HCT116 (cell line): Measurements from ENCODE around the gene ANGPTL1. TPM values are rescaled to one million over a fixed set of nuclear protein-coding genes. Genes with fewer than 3 reads are reported as not detected.

Experiments
- ATAC-seq: fragments of 200-7000 bp; cut with Tn5 transposase; 2 replicates; pipeline ENCODE4 v1.9.1; 2020; ENCODE audit warnings: mild to moderate bottlenecking, moderate library complexity
- BruUV-seq: library from RNA; stranded (reverse); fragments of 400-500 nt; replicated peaks from 2 replicates; lab custom pipeline; 2021; lab: Mats Ljungman, UMichigan
- CTCF ChIA-PET: fragments of 300-600 bp; sonication (Branson Sonifier 250); formaldehyde crosslinking; loops from one replicate; lab custom pipeline; 2021; ENCODE audit warnings: antibody characterized with exemption; lab: Charles Lee
- POLR2A ChIA-PET: fragments of 300-600, 350-600 bp; sonication (Branson Sonifier 250); formaldehyde crosslinking; loops from one replicate; lab custom pipeline; 2021; ENCODE audit warnings: antibody characterized with exemption; lab: Charles Lee
- RAD21 ChIA-PET, 2 experiments: fragments of 300-600 bp; sonication (Branson Sonifier 250); formaldehyde crosslinking; loops; one replicate each; lab custom pipeline; 2023; ENCODE audit warnings: low total read pairs in 2 of 2; ENCODE audit not compliant: uncharacterized antibody in 2 of 2, unreplicated experiment in 2 of 2, low non-redundant PET in 1 of 2; lab: Charles Lee
- DNase-seq: peaks from one replicate; pipeline ENCODE4 v3.0.0-alpha.2; 2010; ENCODE audit warnings: low read depth, low spot score
- H2AFZ ChIP-seq: fragments of 200-600 bp; shearing (Covaris generic), sonication (generic); 2 replicates; pipeline ENCODE4 v1.6.1; 2017; ENCODE audit warnings: low read depth, mixed run types, mixed read lengths, antibody characterized with exemption, low read length; ENCODE audit not compliant: poor library complexity, severe bottlenecking
- H3K27ac ChIP-seq: 2 replicates; pipeline ENCODE4 v1.5.1; 2012; ENCODE audit warnings: low read depth, low read length
- H3K27me3 ChIP-seq: fragments of 200-600 bp; sonication (generic); 2 replicates; pipeline ENCODE4 v1.6.1; 2016; ENCODE audit warnings: mixed run types, low read length, mixed read lengths; ENCODE audit not compliant: insufficient read depth
- H3K36me3 ChIP-seq, 2 experiments: fragments of 200-500 bp in 1 of 2; fragments of 200-600 bp in 1 of 2; sonication (Bioruptor generic) in 1 of 2; sonication (generic) in 1 of 2; 2 replicates each; pipeline versions ENCODE4 v1.5.1 to v1.6.1; 2014 to 2016; ENCODE audit warnings: low read length in 2 of 2, inconsistent platforms in 1 of 2, mixed read lengths in 1 of 2, mixed run types in 1 of 2; ENCODE audit not compliant: insufficient read depth in 2 of 2, control insufficient read depth in 1 of 2
- H3K4me1 ChIP-seq, 2 experiments: fragments of 200-600 bp in 1 of 2; sonication (generic) in 1 of 2; 2 replicates each; pipeline versions ENCODE4 v1.5.1 to v1.6.1; 2012 to 2017; ENCODE audit warnings: low read length in 2 of 2, inconsistent platforms in 1 of 2, mild to moderate bottlenecking in 1 of 2, mixed read lengths in 1 of 2, mixed run types in 1 of 2, moderate library complexity in 1 of 2; ENCODE audit not compliant: insufficient read depth in 2 of 2, control insufficient read depth in 1 of 2
- H3K4me2 ChIP-seq: fragments of 200-600 bp; sonication (generic); 2 replicates; pipeline ENCODE4 v1.6.1; 2017; ENCODE audit warnings: mixed run types, low read length, mixed read lengths
- H3K4me3 ChIP-seq, 2 experiments: fragments of 200-600 bp in 1 of 2; sonication (generic) in 1 of 2; replicated peaks in 1 of 2; 2 replicates each; pipeline ENCODE4 v1.5.1; 2011 to 2016; ENCODE audit warnings: low read length in 2 of 2, control low read depth in 1 of 2, low read depth in 1 of 2, mild to moderate bottlenecking in 1 of 2, mixed read lengths in 1 of 2, mixed run types in 1 of 2
- H3K79me2 ChIP-seq: fragments of 200-600 bp; sonication (generic); 2 replicates; pipeline ENCODE4 v1.6.1; 2017; ENCODE audit warnings: mild to moderate bottlenecking, mixed run types, low read length, moderate library complexity, mixed read lengths; ENCODE audit not compliant: insufficient read depth
- H3K9ac ChIP-seq: fragments of 200-600 bp; sonication (generic); 2 replicates; pipeline ENCODE4 v1.6.1; 2016; ENCODE audit warnings: low read length, mixed read lengths
- H3K9me2 ChIP-seq: fragments of 200-600 bp; sonication (generic), shearing (Covaris generic); 2 replicates; pipeline ENCODE4 v1.6.1; 2017; ENCODE audit warnings: mixed run types, mild to moderate bottlenecking, moderate library complexity; ENCODE audit not compliant: insufficient read depth
- H3K9me3 ChIP-seq, 2 experiments: fragments of 200-500 bp in 1 of 2; fragments of 200-600 bp in 1 of 2; sonication (Bioruptor generic) in 1 of 2; sonication (generic) in 1 of 2; 2 replicates each; pipeline ENCODE4 v1.6.1; 2014 to 2017; ENCODE audit warnings: low read length in 2 of 2, mixed read lengths in 2 of 2, inconsistent platforms in 1 of 2, low read depth in 1 of 2, mild to moderate bottlenecking in 1 of 2, mixed run types in 1 of 2, moderate library complexity in 1 of 2; ENCODE audit not compliant: control insufficient read depth in 1 of 2, insufficient read depth in 1 of 2
- H4K20me1 ChIP-seq: fragments of 200-600 bp; sonication (generic), shearing (Covaris generic); 2 replicates; pipeline ENCODE4 v1.6.1; 2017; ENCODE audit warnings: mixed run types, mild to moderate bottlenecking, moderate library complexity; ENCODE audit not compliant: insufficient read depth
- CBX3 ChIP-seq: IDR thresholded peaks from 2 replicates; pipeline ENCODE4 v1.6.1; 2012; ENCODE audit warnings: low read depth
- CEBPB ChIP-seq: IDR thresholded peaks from 2 replicates; pipeline ENCODE4 v1.6.1; 2012; ENCODE audit warnings: low read depth
- EGR1 ChIP-seq: IDR thresholded peaks from 2 replicates; pipeline ENCODE4 v1.6.1; 2012; ENCODE audit warnings: low read depth
- EZH2 ChIP-seq: fragments of 200-600 bp; sonication (generic); IDR thresholded peaks from 2 replicates; pipeline ENCODE4 v1.6.1; 2017; ENCODE audit warnings: antibody characterized with exemption, mixed run types
- JUND ChIP-seq: IDR thresholded peaks from 2 replicates; pipeline ENCODE4 v1.6.1; 2012
- POLR2A ChIP-seq: IDR thresholded peaks from 2 replicates; pipeline ENCODE4 v1.7.0; 2011; ENCODE audit warnings: borderline replicate concordance; ENCODE audit not compliant: insufficient read depth, insufficient read length; ENCODE audit errors: extremely low read depth
- POLR2AphosphoS5 ChIP-seq: IDR thresholded peaks from 2 replicates; pipeline ENCODE4 v1.6.1; 2011; ENCODE audit warnings: mild to moderate bottlenecking, low read depth, low read length, moderate library complexity
- RAD21 ChIP-seq: IDR thresholded peaks from 2 replicates; pipeline ENCODE4 v1.6.1; 2012; ENCODE audit warnings: low read depth, mild to moderate bottlenecking
- SIN3A ChIP-seq: IDR thresholded peaks from 2 replicates; pipeline ENCODE4 v1.6.1; 2012; ENCODE audit warnings: low read depth
- SP1 ChIP-seq: IDR thresholded peaks from 2 replicates; pipeline ENCODE4 v1.6.1; 2012; ENCODE audit warnings: low read depth
- TCF7L2 ChIP-seq: IDR thresholded peaks from 2 replicates; pipeline ENCODE4 v1.7.0; 2011; ENCODE audit warnings: borderline replicate concordance, inconsistent platforms; ENCODE audit not compliant: insufficient read depth, insufficient read length; ENCODE audit errors: extremely low read depth
- YY1 ChIP-seq: IDR thresholded peaks from 2 replicates; pipeline ENCODE4 v1.6.1; 2011; ENCODE audit warnings: low read length, low read depth, moderate library complexity, mild to moderate bottlenecking; ENCODE audit not compliant: insufficient replicate concordance; ENCODE audit errors: extremely low read depth
- ZFX ChIP-seq: fragments of 450-650 bp; IDR thresholded peaks from 2 replicates; pipeline ENCODE4 v1.6.1; 2017
- intact Hi-C: fragments of 100-400 bp; cut with micrococcal nuclease; formaldehyde crosslinking; loops from 2 replicates; pipeline ENCODE4 v1.10.0; 2022
- total RNA-seq: library from RNA; stranded (reverse); gene quantifications from one replicate; pipeline ENCODE4 v1.2.1, GENCODE V29; 2021; ENCODE audit not compliant: unreplicated experiment
- TF ChIP-seq, protein P1 (sequence below): IDR thresholded peaks from 2 replicates; pipeline ENCODE4 v1.6.1; 2012
- TF ChIP-seq, protein P2 (sequence below), 3 experiments: fragments of 200-600 bp in 1 of 3; sonication (generic) in 1 of 3; IDR thresholded peaks in 2 of 3; conservative IDR thresholded peaks in 1 of 3; 2 replicates each; pipeline ENCODE4 v1.5.1; 2012 to 2017; ENCODE audit warnings: low read depth in 2 of 3, low read length in 2 of 3, antibody characterized with exemption in 1 of 3, borderline replicate concordance in 1 of 3, control low read depth in 1 of 3, mild to moderate bottlenecking in 1 of 3, mixed read lengths in 1 of 3, mixed run types in 1 of 3, moderate library complexity in 1 of 3; ENCODE audit not compliant: insufficient read depth in 1 of 3

The ANGPTL1 gene
- total RNA-seq, 1 experiment from 2014 or later = 0.34 TPM

DNA sequence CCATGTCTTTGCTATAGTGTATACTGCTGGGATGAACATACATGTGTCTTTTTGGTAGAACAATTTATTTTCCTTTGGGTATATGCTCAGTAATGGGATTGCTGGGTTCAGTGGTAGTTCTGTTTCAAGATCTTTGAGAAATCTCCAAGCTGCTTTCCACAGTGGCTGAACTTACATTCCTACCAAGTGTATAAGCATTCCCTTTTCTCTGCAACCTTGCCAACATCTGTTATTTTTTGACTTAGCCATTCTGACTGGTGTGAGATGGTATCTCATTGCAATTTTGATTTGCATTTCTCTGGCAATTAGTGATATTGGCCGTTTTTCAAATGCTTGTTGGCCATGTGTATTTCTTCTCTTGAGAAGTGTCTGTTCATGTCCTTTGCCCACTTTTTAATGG lies 37.5 kb upstream of the ANGPTL1 start:
- ChIA-PET POLR2A (interaction anchor here (0.7 kb wide), 1 partner anchor 371 kb away, joined by 3 read pairs; no protein-coding TSS in a partner anchor), CTCF (no interaction called here), RAD21 (no interaction called here)
- Histone ChIP-seq H3K9ac (no peak overlapping the region), H4K20me1 (no peaks in the 10 kb centered on the region), H3K9me3 (no peaks in the 10 kb centered on the region), H3K4me2 (no peak overlapping the region), H3K27me3 (no peaks in the 10 kb centered on the region), H3K36me3 (no peaks in the 10 kb centered on the region), H3K4me3 (no peak overlapping the region), H3K9me2 (no peaks in the 10 kb centered on the region), H2AFZ (no peak overlapping the region), H3K4me1 (no peaks in the 10 kb centered on the region), H3K79me2 (no peaks in the 10 kb centered on the region), H3K27ac (no peak overlapping the region)
- no peak for DNase-seq
- BruUV-seq = no TSS peak
- no peak for TF ChIP-seq EGR1
- intact Hi-C loops = no loop called here
- no peak for ATAC-seq

DNA sequence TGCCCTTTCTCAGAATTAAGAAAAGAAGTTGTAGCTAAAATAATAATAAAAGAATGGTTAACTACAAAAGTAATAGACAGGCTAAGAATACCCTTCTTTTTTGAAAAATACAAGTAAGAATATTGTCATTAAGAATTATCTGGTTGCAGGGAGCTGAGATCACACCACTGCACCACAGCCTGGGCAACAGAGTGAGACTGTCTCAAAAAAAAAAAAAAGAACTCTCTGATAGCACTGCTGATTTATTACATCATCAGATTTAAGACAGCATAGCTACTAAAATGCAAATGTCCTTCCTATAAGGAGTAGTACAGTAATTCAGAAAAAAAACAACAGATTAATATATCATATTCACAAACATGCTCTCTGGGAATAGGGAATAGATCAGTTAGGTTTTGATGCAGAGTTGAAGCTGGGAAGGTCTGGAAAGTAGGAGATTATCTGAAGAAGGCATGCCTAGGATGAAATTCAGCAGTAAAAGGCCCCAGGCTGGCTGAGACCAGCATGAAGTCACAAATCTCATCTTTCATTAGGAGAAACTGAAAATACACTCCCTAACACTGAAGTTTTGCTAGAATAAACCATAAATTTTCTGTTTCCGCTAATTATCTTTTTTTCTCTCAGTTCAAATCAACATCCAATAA lies 30.7 kb upstream of the ANGPTL1 start:
- intact Hi-C loops = no loop called here
- no peak overlapping the region for H3K9ac ChIP-seq
- no peaks in the 10 kb centered on the region for H3K4me1 ChIP-seq
- no peak for DNase-seq
- H3K4me3 ChIP-seq = no peak overlapping the region
- no peaks in the 10 kb centered on the region for H3K27me3 ChIP-seq
- ChIA-PET CTCF (no interaction called here), POLR2A (no interaction called here), RAD21 (no interaction called here)
- no peak overlapping the region for H3K27ac ChIP-seq
- no peak overlapping the region for H2AFZ ChIP-seq
- no peaks in the 10 kb centered on the region for H4K20me1 ChIP-seq
- no TSS peak for BruUV-seq
- no peak overlapping the region for H3K4me2 ChIP-seq
- H3K36me3 ChIP-seq = no peaks in the 10 kb centered on the region
- ATAC-seq = no peak
- TF ChIP-seq POLR2A (no peak), CBX3 (no peak), SIN3A (no peak), EGR1 (no peak), SP1 (no peak), JUND (no peak), TCF7L2 (no peak), RAD21 (no peak), ZFX (no peak), EZH2 (no peak), YY1 (no peak), POLR2AphosphoS5 (no peak), CEBPB (no peak)
- TF ChIP-seq, protein P1, sequence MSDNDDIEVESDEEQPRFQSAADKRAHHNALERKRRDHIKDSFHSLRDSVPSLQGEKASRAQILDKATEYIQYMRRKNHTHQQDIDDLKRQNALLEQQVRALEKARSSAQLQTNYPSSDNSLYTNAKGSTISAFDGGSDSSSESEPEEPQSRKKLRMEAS = no peak
- TF ChIP-seq, protein P2, sequence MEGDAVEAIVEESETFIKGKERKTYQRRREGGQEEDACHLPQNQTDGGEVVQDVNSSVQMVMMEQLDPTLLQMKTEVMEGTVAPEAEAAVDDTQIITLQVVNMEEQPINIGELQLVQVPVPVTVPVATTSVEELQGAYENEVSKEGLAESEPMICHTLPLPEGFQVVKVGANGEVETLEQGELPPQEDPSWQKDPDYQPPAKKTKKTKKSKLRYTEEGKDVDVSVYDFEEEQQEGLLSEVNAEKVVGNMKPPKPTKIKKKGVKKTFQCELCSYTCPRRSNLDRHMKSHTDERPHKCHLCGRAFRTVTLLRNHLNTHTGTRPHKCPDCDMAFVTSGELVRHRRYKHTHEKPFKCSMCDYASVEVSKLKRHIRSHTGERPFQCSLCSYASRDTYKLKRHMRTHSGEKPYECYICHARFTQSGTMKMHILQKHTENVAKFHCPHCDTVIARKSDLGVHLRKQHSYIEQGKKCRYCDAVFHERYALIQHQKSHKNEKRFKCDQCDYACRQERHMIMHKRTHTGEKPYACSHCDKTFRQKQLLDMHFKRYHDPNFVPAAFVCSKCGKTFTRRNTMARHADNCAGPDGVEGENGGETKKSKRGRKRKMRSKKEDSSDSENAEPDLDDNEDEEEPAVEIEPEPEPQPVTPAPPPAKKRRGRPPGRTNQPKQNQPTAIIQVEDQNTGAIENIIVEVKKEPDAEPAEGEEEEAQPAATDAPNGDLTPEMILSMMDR (IDR thresholded peaks at IDR 0.05 in 2 of 3, conservative IDR thresholded peaks at IDR 0.05 in 1 of 3; ENCODE audit: borderline replicate concordance in 1 of 3, insufficient read depth in 1 of 3, low read depth in 2 of 3, low read length in 2 of 3) = no peak
- no peaks in the 10 kb centered on the region for H3K79me2 ChIP-seq
- H3K9me2 ChIP-seq = no peaks in the 10 kb centered on the region
- no peaks in the 10 kb centered on the region for H3K9me3 ChIP-seq
